Neural progenitor cell (in vitro differentiated cells): Measurements from ENCODE around the gene ONECUT1. TPM values are rescaled to one million over a fixed set of nuclear protein-coding genes. Genes with fewer than 3 reads are reported as not detected.

ENCODE experiments used
- DNase-seq: peaks from one replicate; pipeline ENCODE4 v3.0.0-alpha.2; 2016; ENCODE audit warnings: low spot score
- H2AFZ ChIP-seq: fragments of 200-600 bp; sonication (generic); replicated peaks from 2 replicates; pipeline ENCODE4 v1.6.1; 2016; ENCODE audit warnings: antibody characterized with exemption
- H3F3A ChIP-seq: fragments of 200-600 bp; sonication (generic); 2 replicates; pipeline ENCODE4 v1.6.1; 2016; ENCODE audit warnings: antibody characterized with exemption, low read depth
- H3K27ac ChIP-seq: fragments of 200-600 bp; sonication (generic); 2 replicates; pipeline ENCODE4 v1.5.1; 2016; ENCODE audit warnings: mild to moderate bottlenecking
- H3K27me3 ChIP-seq: fragments of 200-600 bp; sonication (generic); 2 replicates; pipeline ENCODE4 v1.6.1; 2016; ENCODE audit warnings: mild to moderate bottlenecking, moderate library complexity
- H3K36me3 ChIP-seq: fragments of 200-600 bp; sonication (generic); 2 replicates; pipeline ENCODE4 v1.5.1; 2016
- H3K4me1 ChIP-seq: fragments of 200-600 bp; sonication (generic); 2 replicates; pipeline ENCODE4 v1.6.1; 2016; ENCODE audit warnings: mixed run types
- H3K4me2 ChIP-seq: fragments of 200-600 bp; sonication (generic); 2 replicates; pipeline ENCODE4 v1.6.1; 2016
- H3K4me3 ChIP-seq: fragments of 200-600 bp; sonication (generic); 2 replicates; pipeline ENCODE4 v1.5.1; 2016
- H3K79me2 ChIP-seq: fragments of 200-600 bp; sonication (generic); 2 replicates; pipeline ENCODE4 v1.6.1; 2016; ENCODE audit warnings: low read depth
- H3K9ac ChIP-seq: fragments of 200-600 bp; sonication (generic); 2 replicates; pipeline ENCODE4 v1.6.1; 2016
- H3K9me3 ChIP-seq: fragments of 200-600 bp; sonication (generic); 2 replicates; pipeline ENCODE4 v1.5.1; 2016; ENCODE audit warnings: low read depth
- H4K20me1 ChIP-seq: fragments of 200-600 bp; sonication (generic); 2 replicates; pipeline ENCODE4 v1.6.1; 2016; ENCODE audit warnings: low read depth
- H3K27ac Mint-ChIP-seq: 3 replicates; pipeline ENCODE4 v1.8.0; 2021; ENCODE audit warnings: mixed read lengths
- H3K27me3 Mint-ChIP-seq: 2 replicates; pipeline ENCODE4 v1.8.0; 2022; ENCODE audit warnings: low read depth, mild to moderate bottlenecking, inconsistent platforms, moderate library complexity, mixed read lengths; ENCODE audit not compliant: insufficient read depth
- H3K36me3 Mint-ChIP-seq: 3 replicates; pipeline ENCODE4 v1.8.0; 2021; ENCODE audit warnings: mixed read lengths
- H3K4me1 Mint-ChIP-seq: 3 replicates; pipeline ENCODE4 v1.8.0; 2021; ENCODE audit warnings: mixed read lengths
- H3K4me3 Mint-ChIP-seq: 3 replicates; pipeline ENCODE4 v1.8.0; 2021; ENCODE audit warnings: mild to moderate bottlenecking, moderate library complexity, mixed read lengths
- H3K9me3 Mint-ChIP-seq: 3 replicates; pipeline ENCODE4 v1.8.0; 2020; ENCODE audit warnings: mixed read lengths
- EZH2 ChIP-seq: fragments of 200-600 bp; sonication (generic); IDR thresholded peaks from 2 replicates; pipeline ENCODE4 v1.6.1; 2017; ENCODE audit warnings: antibody characterized with exemption, mild to moderate bottlenecking, moderate library complexity
- EZH2phosphoT487 ChIP-seq: fragments of 200-600 bp; sonication (generic); IDR thresholded peaks from 2 replicates; pipeline ENCODE4 v1.6.1; 2017; ENCODE audit warnings: antibody characterized with exemption
- total RNA-seq: library from RNA; depleted of rRNA; stranded (reverse); fragments of >200 nt; gene quantifications from 2 replicates; pipeline ENCODE4 v1.2.3, GENCODE V29; 2015; ENCODE audit warnings: low replicate concordance
- TF ChIP-seq, protein P1 (sequence below): fragments of 200-600 bp; sonication (generic); IDR thresholded peaks from 2 replicates; pipeline ENCODE4 v1.5.1; 2017; ENCODE audit warnings: antibody characterized with exemption, mild to moderate bottlenecking

Gene ONECUT1
- total RNA-seq, 1 donor from 2014 or later, result 1.5 TPM

- no peak for DNase-seq
- H3K4me3 ChIP-seq, result no peak overlapping the region
- H3K4me1 ChIP-seq, result no peaks in the 10 kb centered on the region
- H3K27me3 ChIP-seq, result no peaks in the 10 kb centered on the region
- no peak overlapping the region for H3K4me2 ChIP-seq
- Mint-ChIP-seq H3K36me3 (no peaks in the 10 kb centered on the region), H3K4me3 (no peak overlapping the region), H3K27ac (no peak overlapping the region), H3K27me3 (peaks cover 2% of the 10 kb centered on the region), H3K4me1 (no peaks in the 10 kb centered on the region), H3K9me3 (no peaks in the 10 kb centered on the region)
- no peaks in the 10 kb centered on the region for H3F3A ChIP-seq
- no peak overlapping the region for H3K9ac ChIP-seq
- TF ChIP-seq, protein P1, sequence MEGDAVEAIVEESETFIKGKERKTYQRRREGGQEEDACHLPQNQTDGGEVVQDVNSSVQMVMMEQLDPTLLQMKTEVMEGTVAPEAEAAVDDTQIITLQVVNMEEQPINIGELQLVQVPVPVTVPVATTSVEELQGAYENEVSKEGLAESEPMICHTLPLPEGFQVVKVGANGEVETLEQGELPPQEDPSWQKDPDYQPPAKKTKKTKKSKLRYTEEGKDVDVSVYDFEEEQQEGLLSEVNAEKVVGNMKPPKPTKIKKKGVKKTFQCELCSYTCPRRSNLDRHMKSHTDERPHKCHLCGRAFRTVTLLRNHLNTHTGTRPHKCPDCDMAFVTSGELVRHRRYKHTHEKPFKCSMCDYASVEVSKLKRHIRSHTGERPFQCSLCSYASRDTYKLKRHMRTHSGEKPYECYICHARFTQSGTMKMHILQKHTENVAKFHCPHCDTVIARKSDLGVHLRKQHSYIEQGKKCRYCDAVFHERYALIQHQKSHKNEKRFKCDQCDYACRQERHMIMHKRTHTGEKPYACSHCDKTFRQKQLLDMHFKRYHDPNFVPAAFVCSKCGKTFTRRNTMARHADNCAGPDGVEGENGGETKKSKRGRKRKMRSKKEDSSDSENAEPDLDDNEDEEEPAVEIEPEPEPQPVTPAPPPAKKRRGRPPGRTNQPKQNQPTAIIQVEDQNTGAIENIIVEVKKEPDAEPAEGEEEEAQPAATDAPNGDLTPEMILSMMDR, result no peak
- no peak for TF ChIP-seq EZH2
- TF ChIP-seq EZH2phosphoT487, result no peak
- no peaks in the 10 kb centered on the region for H3K79me2 ChIP-seq
- H2AFZ ChIP-seq, result no peak overlapping the region
- H4K20me1 ChIP-seq, result no peaks in the 10 kb centered on the region
- no peaks in the 10 kb centered on the region for H3K9me3 ChIP-seq
- no peaks in the 10 kb centered on the region for H3K36me3 ChIP-seq
- no peak overlapping the region for H3K27ac ChIP-seq
Measured at GRCh38 chr15:52772766-52773165, 17.4 kb downstream of the ONECUT1 start.

DNA sequence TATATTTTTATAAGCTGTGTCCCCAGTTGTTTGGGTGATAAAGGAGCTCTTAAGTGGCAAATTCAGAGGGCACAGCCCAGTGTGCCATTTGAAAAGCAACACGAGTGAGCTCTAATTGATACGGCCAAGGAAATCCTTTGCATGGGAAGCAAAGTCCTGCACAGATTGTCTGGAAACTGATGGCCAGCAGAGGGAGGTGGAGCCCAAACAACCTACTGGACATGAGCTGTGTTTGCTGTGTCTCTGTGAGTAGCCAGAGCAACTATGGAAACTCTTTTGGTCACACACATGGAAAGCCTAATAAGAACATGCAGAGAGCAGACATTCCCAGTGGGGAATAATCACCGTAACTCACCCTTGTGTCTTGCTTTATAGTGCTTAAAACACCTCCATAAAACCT is 24.4 kb downstream of the ONECUT1 start:
- H3K9me3 Mint-ChIP-seq, result no peaks in the 10 kb centered on the region
- no peak overlapping the region for H3K9ac ChIP-seq
- H3K4me3 ChIP-seq, result no peak overlapping the region
- no peak overlapping the region for H2AFZ ChIP-seq
- no peak overlapping the region for H3K27ac Mint-ChIP-seq
- TF ChIP-seq, protein P1, result peak; percentile 58
- TF ChIP-seq EZH2, result no peak
- no peaks in the 10 kb centered on the region for H3K36me3 ChIP-seq
- no peaks in the 10 kb centered on the region for H3F3A ChIP-seq
- H3K27me3 Mint-ChIP-seq, result no peaks in the 10 kb centered on the region
- no peak overlapping the region for H3K4me2 ChIP-seq
- no peaks in the 10 kb centered on the region for H3K36me3 Mint-ChIP-seq
- H3K27ac ChIP-seq, result no peak overlapping the region
- no peaks in the 10 kb centered on the region for H3K79me2 ChIP-seq
- H3K4me1 Mint-ChIP-seq, result peaks cover 11% of the 10 kb centered on the region
- peak; percentile 55 for DNase-seq
- no peaks in the 10 kb centered on the region for H4K20me1 ChIP-seq
- H3K27me3 ChIP-seq, result no peaks in the 10 kb centered on the region
- H3K4me1 ChIP-seq, result peaks cover 6% of the 10 kb centered on the region
- H3K9me3 ChIP-seq, result no peaks in the 10 kb centered on the region
- no peak overlapping the region for H3K4me3 Mint-ChIP-seq

DNA sequence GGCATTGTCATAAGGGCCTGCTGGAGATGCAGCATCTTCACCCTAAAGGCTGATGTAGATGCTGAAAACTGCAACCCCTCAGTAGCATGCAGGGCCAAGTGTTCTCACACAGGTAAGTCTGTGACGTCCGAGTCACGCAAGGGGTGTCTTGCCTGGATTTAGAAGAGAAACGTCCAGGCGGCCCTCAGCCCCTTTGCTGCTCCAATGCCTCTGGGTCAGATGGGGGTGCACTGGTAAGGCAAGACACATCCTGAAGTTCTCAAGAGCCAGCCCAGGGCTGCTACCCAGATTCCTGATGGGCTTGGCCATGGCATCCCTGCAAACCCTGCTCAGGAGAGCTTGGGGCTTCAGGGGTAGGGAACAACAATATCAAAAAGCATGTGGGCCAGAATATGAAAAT is 25.4 kb downstream of the ONECUT1 start:
- Mint-ChIP-seq H3K9me3 (no peaks in the 10 kb centered on the region), H3K27ac (no peak overlapping the region), H3K36me3 (no peaks in the 10 kb centered on the region), H3K4me1 (peaks cover 11% of the 10 kb centered on the region), H3K4me3 (no peak overlapping the region), H3K27me3 (no peaks in the 10 kb centered on the region)
- H3K9ac ChIP-seq, result no peak overlapping the region
- no peak overlapping the region for H3K4me2 ChIP-seq
- H3K27ac ChIP-seq, result no peak overlapping the region
- no peaks in the 10 kb centered on the region for H3K27me3 ChIP-seq
- no peak for DNase-seq
- H3K79me2 ChIP-seq, result no peaks in the 10 kb centered on the region
- H3K4me1 ChIP-seq, result peaks cover 6% of the 10 kb centered on the region
- no peaks in the 10 kb centered on the region for H4K20me1 ChIP-seq
- TF ChIP-seq EZH2 (no peak), EZH2phosphoT487 (no peak)
- TF ChIP-seq, protein P1, result no peak
- no peak overlapping the region for H3K4me3 ChIP-seq
- H3F3A ChIP-seq, result no peaks in the 10 kb centered on the region
- no peaks in the 10 kb centered on the region for H3K9me3 ChIP-seq
- no peaks in the 10 kb centered on the region for H3K36me3 ChIP-seq
- no peak overlapping the region for H2AFZ ChIP-seq
